ENCODE results near the gene GPS1.

DNA sequence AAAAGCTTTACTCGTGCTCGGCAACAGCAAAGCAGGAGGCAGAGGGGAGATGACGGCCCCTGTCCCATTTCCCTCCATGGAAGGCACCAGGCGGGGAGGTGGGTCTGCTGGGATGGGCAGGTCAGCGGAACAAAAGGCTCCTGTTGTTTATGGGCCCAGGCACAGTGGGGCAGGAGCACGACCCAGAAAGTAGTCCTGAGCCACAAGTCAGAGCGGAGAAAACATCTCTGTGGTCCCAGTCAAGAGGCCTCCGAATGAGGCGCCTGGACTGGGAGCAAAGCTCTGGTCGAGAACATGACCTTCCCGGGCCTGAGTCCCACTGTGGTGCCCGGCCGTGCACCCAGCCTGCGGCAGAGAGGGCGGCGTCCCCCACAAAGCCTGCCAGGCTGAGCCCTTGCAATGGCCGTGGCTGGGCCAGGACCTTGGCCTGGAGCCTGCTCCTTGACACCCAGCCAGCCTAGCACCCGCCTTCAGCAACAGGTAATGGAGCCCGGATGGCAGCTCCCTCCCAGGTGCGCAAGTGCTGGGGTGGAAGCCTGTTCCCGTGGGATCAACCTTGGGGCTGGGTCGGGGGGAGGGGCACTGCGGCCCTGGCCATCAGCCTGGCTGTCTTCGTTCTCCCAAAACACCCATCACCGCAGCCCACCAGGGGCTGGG is 3.7 kb upstream of the GPS1 start:
- TF ChIP-seq SIX5 (IDR thresholded peaks at IDR 0.05; ENCODE audit: low read depth, low read length, severe bottlenecking) (no peak), CEBPB (IDR thresholded peaks at IDR 0.05; ENCODE audit: borderline replicate concordance in 1 of 2, low read depth in 2 of 2, low read length in 2 of 2) (no peak), ZSCAN29 (IDR thresholded peaks at IDR 0.05) (no peak), FOXM1 (IDR thresholded peaks at IDR 0.05; ENCODE audit: low read depth, low read length) (no peak)
